HepG2 (cell line): ENCODE data around the gene IKBKE. TPM values are rescaled to one million over a fixed set of nuclear protein-coding genes. Genes with fewer than 3 reads are reported as not detected.

Experiments
- ATAC-seq: fragments of 200-7000 bp; cut with Tn5 transposase; 3 replicates; pipeline ENCODE4 v1.9.1; 2020; ENCODE audit warnings: mild to moderate bottlenecking, moderate library complexity
- BruUV-seq: library from RNA; stranded (reverse); fragments of 400-500 nt; replicated peaks from 2 replicates; lab custom pipeline; 2021; lab: Mats Ljungman, UMichigan
- CTCF ChIA-PET: fragments of 300-600 bp; formaldehyde crosslinking; extraction: SDS; loops from one replicate; lab custom pipeline; 2021; ENCODE audit warnings: low total read pairs, inconsistent platforms, low intra/inter-chr PET ratio; lab: Yijun Ruan, JAX
- POLR2A ChIA-PET: fragments of 350-600 bp; sonication (Branson Sonifier 250); formaldehyde crosslinking; loops from one replicate; lab custom pipeline; 2020; ENCODE audit warnings: antibody characterized with exemption, inconsistent platforms; lab: Yijun Ruan, JAX
- DNase-seq: peaks from one replicate; pipeline ENCODE4 v3.0.0-alpha.2; 2015; ENCODE audit warnings: low spot score
- FAIRE-seq: peaks from 3 replicates; lab custom pipeline; 2011; peaks lifted over from hg19 to GRCh38; lab: Jason Lieb, UNC
- H2AFZ ChIP-seq: one replicate; pipeline ENCODE4 v1.6.1; 2011; ENCODE audit warnings: low read length, inconsistent platforms
- H3K27ac ChIP-seq: fragments of 300-600 bp; 3 replicates; pipeline ENCODE4 v1.8.0; 2011; ENCODE audit warnings: mixed run types, mild to moderate bottlenecking, mixed read lengths, low read length, inconsistent platforms; ENCODE audit not compliant: insufficient read depth; ENCODE audit errors: extremely low read length
- H3K27me3 ChIP-seq, 2 experiments: fragments of 200-600 bp in 1 of 2; 2 replicates in 1 of 2; 3 replicates in 1 of 2; pipeline versions ENCODE4 v1.6.0 to v1.8.0; 2011; ENCODE audit warnings: low read length in 2 of 2, mild to moderate bottlenecking in 2 of 2, moderate library complexity in 2 of 2, inconsistent platforms in 1 of 2; ENCODE audit not compliant: insufficient read depth in 2 of 2, control insufficient read depth in 1 of 2
- H3K36me3 ChIP-seq, 2 experiments: fragments of 200-600 bp in 1 of 2; replicated peaks in 1 of 2; 2 replicates in 1 of 2; 3 replicates in 1 of 2; pipeline versions ENCODE4 v1.5.1 to v1.8.0; 2011; ENCODE audit warnings: low read length in 2 of 2, inconsistent platforms in 1 of 2; ENCODE audit not compliant: insufficient read depth in 2 of 2, control insufficient read depth in 1 of 2
- H3K4me1 ChIP-seq: 2 replicates; pipeline ENCODE4 v1.5.1; 2012; ENCODE audit warnings: low read length, inconsistent platforms; ENCODE audit not compliant: insufficient read depth
- H3K4me2 ChIP-seq: 2 replicates; pipeline ENCODE4 v1.6.0; 2011; ENCODE audit warnings: low read depth, low read length, inconsistent platforms
- H3K4me3 ChIP-seq, 3 experiments: fragments of 200-600 bp in 1 of 3; sonication (generic), shearing (Covaris generic) in 1 of 3; replicated peaks in 1 of 3; 2 replicates each; pipeline ENCODE4 v1.5.1; 2011 to 2016; ENCODE audit warnings: low read length in 3 of 3, inconsistent platforms in 2 of 3, low read depth in 2 of 3, mild to moderate bottlenecking in 2 of 3, control low read depth in 1 of 3, mixed read lengths in 1 of 3; ENCODE audit not compliant: insufficient read depth in 1 of 3
- H3K79me2 ChIP-seq: one replicate; pipeline ENCODE4 v1.6.1; 2011; ENCODE audit warnings: low read length, inconsistent platforms; ENCODE audit not compliant: insufficient read depth
- H3K9ac ChIP-seq: 2 replicates; pipeline ENCODE4 v1.6.0; 2011; ENCODE audit warnings: mild to moderate bottlenecking, low read depth, low read length, inconsistent platforms; ENCODE audit not compliant: insufficient read depth
- H3K9me3 ChIP-seq: 2 replicates; pipeline ENCODE4 v1.5.1; 2012; ENCODE audit warnings: mild to moderate bottlenecking, low read length
- H4K20me1 ChIP-seq: 2 replicates; pipeline ENCODE4 v1.6.0; 2011; ENCODE audit warnings: inconsistent platforms, mild to moderate bottlenecking, low read length, moderate library complexity; ENCODE audit not compliant: insufficient read depth
- E2F1 ChIP-seq: sonication (generic); formaldehyde crosslinking; IDR thresholded peaks from 2 replicates; pipeline ENCODE4 v1.5.0; 2020; ENCODE audit warnings: missing genetic modification reagents
- IKZF4 ChIP-seq: sonication (generic); formaldehyde crosslinking; IDR thresholded peaks from 2 replicates; pipeline ENCODE4 v1.5.1; 2020; ENCODE audit warnings: borderline replicate concordance, mild to moderate bottlenecking, low read depth, missing genetic modification reagents; ENCODE audit errors: not compliant biosample characterization
- KIAA2018 ChIP-seq: sonication (generic); formaldehyde crosslinking; IDR thresholded peaks from 2 replicates; pipeline ENCODE4 v1.5.0; 2020; ENCODE audit warnings: mild to moderate bottlenecking, missing genetic modification reagents, borderline replicate concordance
- LBX2 ChIP-seq: sonication (generic); formaldehyde crosslinking; IDR thresholded peaks from 2 replicates; pipeline ENCODE4 v1.5.0; 2020; ENCODE audit warnings: missing genetic modification reagents, mild to moderate bottlenecking, borderline replicate concordance
- MIER3 ChIP-seq: IDR thresholded peaks from 2 replicates; pipeline ENCODE4 v1.6.1; 2016; ENCODE audit warnings: missing compliant biosample characterization, borderline replicate concordance
- ONECUT2 ChIP-seq: sonication (generic); formaldehyde crosslinking; IDR thresholded peaks from 2 replicates; pipeline ENCODE4 v1.4.0; 2020; ENCODE audit warnings: missing genetic modification reagents
- PLSCR1 ChIP-seq: sonication (generic); formaldehyde crosslinking; IDR thresholded peaks from 2 replicates; pipeline ENCODE4 v1.5.0; 2020; ENCODE audit warnings: missing genetic modification reagents, mild to moderate bottlenecking, borderline replicate concordance
- RNF2 ChIP-seq: fragments of 450-650 bp; conservative IDR thresholded peaks from 2 replicates; pipeline ENCODE4 v1.6.1; 2016; ENCODE audit warnings: low read depth
- SMAD3 ChIP-seq: sonication (generic); formaldehyde crosslinking; IDR thresholded peaks from 2 replicates; pipeline ENCODE4 v1.4.0; 2020; ENCODE audit warnings: missing genetic modification reagents
- ZNF232 ChIP-seq: sonication (generic); formaldehyde crosslinking; IDR thresholded peaks from 2 replicates; pipeline ENCODE4 v1.4.0; 2020; ENCODE audit warnings: missing genetic modification reagents, borderline replicate concordance
- ZNF296 ChIP-seq: sonication (generic); formaldehyde crosslinking; conservative IDR thresholded peaks from 2 replicates; pipeline ENCODE4 v1.5.0; 2020; ENCODE audit warnings: mild to moderate bottlenecking, missing genetic modification reagents
- WGBS: methylation state at CpG from one replicate; pipeline ENCODE4 v1.1.6; 2017; ENCODE audit warnings: low lambda C conversion rate; 5-methylcytosine and 5-hydroxymethylcytosine counted together
- in situ Hi-C: cut with HindIII; loops from 2 replicates; pipeline ENCODE4 v1.10.0; 2017; ENCODE audit warnings: low pct_unique_long_range_greater_than_20kb; ENCODE audit not compliant: extremely low pct_ligation_motif_present
- intact Hi-C: fragments of 100-400 bp; cut with micrococcal nuclease; formaldehyde crosslinking; loops from one replicate; pipeline ENCODE4 v1.10.0; 2022; ENCODE audit not compliant: unreplicated experiment
- polyA plus RNA-seq, 8 experiments: library from polyadenylated mRNA; depleted of rRNA in 3 of 8; stranded (reverse) in 7 of 8; unstranded in 1 of 8; fragments of >200 nt; fragmentation: Illumina TruSeq in 4 of 8; extraction: Trizol in 4 of 8; gene quantifications; 2 replicates each; pipeline versions ENCODE4 v1.2.1 to v1.2.3, GENCODE V29; 2011 to 2016; ENCODE audit warnings: low read depth in 4 of 8, missing spikeins in 1 of 8, mixed read lengths in 1 of 8; ENCODE audit not compliant: insufficient read depth in 1 of 8
- total RNA-seq, 5 experiments: library from RNA; depleted of rRNA; stranded (reverse); fragments of >200 nt; fragmentation: Illumina TruSeq; extraction: Trizol; gene quantifications; 2 replicates each; pipeline ENCODE4 v1.2.3, GENCODE V29; 2016; ENCODE audit warnings: low read depth in 1 of 5
- TF ChIP-seq, protein P1 (sequence below): sonication (generic); formaldehyde crosslinking; IDR thresholded peaks from 2 replicates; pipeline ENCODE4 v1.4.0; 2020; ENCODE audit warnings: mild to moderate bottlenecking, missing genetic modification reagents

IKBKE gene
- total and polyA plus RNA-seq, 2 of the 13 experiments (the other 11 are each of a cell fraction or from before 2014, with no cell fraction given) = 4.5 to 5.8 TPM

DNA sequence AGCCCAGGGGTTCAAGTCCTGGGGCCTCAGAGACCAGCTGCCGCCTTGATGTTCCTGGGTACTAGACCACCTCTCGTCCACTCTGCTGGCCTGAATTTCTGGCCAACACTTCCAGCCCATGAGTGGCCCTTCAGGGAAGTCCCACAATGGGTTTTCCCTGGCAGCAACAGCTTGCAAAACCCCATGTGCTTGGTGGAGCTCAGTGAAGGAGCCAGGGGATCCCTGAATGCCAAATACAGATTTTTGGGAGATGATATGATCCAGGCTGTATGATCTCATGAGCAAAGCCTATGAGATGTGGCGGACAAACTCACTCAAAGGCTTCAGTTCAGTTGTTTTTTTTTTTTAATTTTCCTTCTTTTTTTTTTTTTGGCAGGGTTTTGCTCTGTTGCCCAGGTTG is 27.5 kb downstream of the IKBKE start:
- peaks cover 10% of the 10 kb centered on the region; the same call in 1 of the 2 replicates for H3K4me1 ChIP-seq
- no peak overlapping the region for H3K4me3 ChIP-seq
- no peaks in the 10 kb centered on the region for H3K27me3 ChIP-seq
- DNase-seq (no peak), ATAC-seq (no peak), FAIRE-seq (no peak)
- no peak overlapping the region for H2AFZ ChIP-seq
- no peak overlapping the region for H3K27ac ChIP-seq
- ChIA-PET POLR2A (no interaction called here), CTCF (no interaction called here)
- 92% methylated on average over 3 of the region's 3 CpGs for WGBS
- intact Hi-C loops = no loop called here
- no peaks in the 10 kb centered on the region for H3K79me2 ChIP-seq
- no TSS peak for BruUV-seq
- H3K36me3 ChIP-seq = no peaks in the 10 kb centered on the region; a peak in 1 of 5 replicates
- H3K9ac ChIP-seq = no peak overlapping the region
- no peaks in the 10 kb centered on the region for H3K9me3 ChIP-seq
- in situ Hi-C loops = no loop called here
- H3K4me2 ChIP-seq = no peak overlapping the region
- H4K20me1 ChIP-seq = no peaks in the 10 kb centered on the region
- no peak for TF ChIP-seq SMAD3 (CRISPR knock-in tag)
- no peak for TF ChIP-seq KIAA2018 (CRISPR knock-in tag)
- no peak for TF ChIP-seq LBX2
- no peak for TF ChIP-seq IKZF4
- TF ChIP-seq PLSCR1 (CRISPR knock-in tag) = no peak
- TF ChIP-seq, protein P1, sequence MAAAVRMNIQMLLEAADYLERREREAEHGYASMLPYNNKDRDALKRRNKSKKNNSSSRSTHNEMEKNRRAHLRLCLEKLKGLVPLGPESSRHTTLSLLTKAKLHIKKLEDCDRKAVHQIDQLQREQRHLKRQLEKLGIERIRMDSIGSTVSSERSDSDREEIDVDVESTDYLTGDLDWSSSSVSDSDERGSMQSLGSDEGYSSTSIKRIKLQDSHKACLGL = no peak
- TF ChIP-seq E2F1 (CRISPR knock-in tag) = no peak
- no peak for TF ChIP-seq ZNF296 (CRISPR knock-in tag)
- no peak for TF ChIP-seq MIER3 (CRISPR knock-in tag)
- no peak for TF ChIP-seq ZNF232 (CRISPR knock-in tag)
- TF ChIP-seq RNF2 = no peak
- no peak for TF ChIP-seq ONECUT2 (CRISPR knock-in tag)
